Osteocyte (in vitro differentiated cells): ENCODE measurements around the gene IL3RA. TPM values are rescaled to one million over a fixed set of nuclear protein-coding genes. Genes with fewer than 3 reads are reported as not detected.

ENCODE experiments used
- DNase-seq: peaks from one replicate; pipeline ENCODE4 v3.0.0; 2021; ENCODE audit warnings: mixed read lengths; ENCODE audit not compliant: unreplicated experiment; ENCODE audit errors: extremely low spot score
- H3K27ac Mint-ChIP-seq: one replicate; pipeline ENCODE4 v1.8.0; 2021; ENCODE audit warnings: mild to moderate bottlenecking, mixed read lengths; ENCODE audit not compliant: unreplicated experiment
- H3K27me3 Mint-ChIP-seq: one replicate; pipeline ENCODE4 v1.8.0; 2021; ENCODE audit warnings: mixed read lengths; ENCODE audit not compliant: unreplicated experiment
- H3K36me3 Mint-ChIP-seq: one replicate; pipeline ENCODE4 v1.8.0; 2021; ENCODE audit warnings: mixed read lengths; ENCODE audit not compliant: unreplicated experiment
- H3K4me1 Mint-ChIP-seq: one replicate; pipeline ENCODE4 v1.8.0; 2021; ENCODE audit warnings: mixed read lengths; ENCODE audit not compliant: unreplicated experiment
- H3K4me3 Mint-ChIP-seq: one replicate; pipeline ENCODE4 v1.8.0; 2021; ENCODE audit warnings: mild to moderate bottlenecking, moderate library complexity, mixed read lengths; ENCODE audit not compliant: unreplicated experiment
- H3K9me3 Mint-ChIP-seq: one replicate; pipeline ENCODE4 v1.8.0; 2021; ENCODE audit warnings: mixed read lengths; ENCODE audit not compliant: unreplicated experiment
- total RNA-seq: library from RNA; stranded (reverse); gene quantifications from 2 replicates; pipeline ENCODE4 v1.2.1, GENCODE V29; 2021
- TF ChIP-seq, protein P1 (sequence below): fragments of 200-600 bp; sonication (generic); IDR thresholded peaks from 2 replicates; pipeline ENCODE4 v1.5.0; 2021; ENCODE audit warnings: antibody characterized with exemption, mild to moderate bottlenecking, moderate library complexity

IL3RA gene
- total RNA-seq, 1 donor from 2014 or later, result 0.24 TPM

DNA sequence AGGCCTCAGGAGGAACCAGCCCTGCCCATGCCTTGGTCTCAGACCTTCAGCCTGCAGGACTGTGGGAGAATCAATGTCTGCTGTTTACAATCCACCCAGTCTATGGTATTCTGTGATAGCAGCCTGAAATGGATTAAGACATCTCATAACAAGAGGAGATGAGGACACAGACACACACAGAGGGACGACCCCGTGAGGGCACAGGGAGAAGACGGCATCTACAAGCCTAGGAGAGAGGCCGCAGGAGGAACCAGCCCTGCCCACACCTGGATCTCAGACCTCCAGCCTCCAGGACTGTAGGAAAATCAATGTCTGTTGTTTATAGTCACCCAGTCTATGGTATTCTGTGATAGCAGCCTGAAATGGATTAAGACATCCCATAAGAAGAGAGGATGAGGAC is 52.1 kb downstream of the IL3RA start:
- no peak overlapping the region for H3K27ac Mint-ChIP-seq
- H3K4me3 Mint-ChIP-seq, result peak overlapping the region; percentile 32
- peaks cover 26% of the 10 kb centered on the region for H3K4me1 Mint-ChIP-seq
- no peak for DNase-seq
- no peaks in the 10 kb centered on the region for H3K9me3 Mint-ChIP-seq
- TF ChIP-seq, protein P1, sequence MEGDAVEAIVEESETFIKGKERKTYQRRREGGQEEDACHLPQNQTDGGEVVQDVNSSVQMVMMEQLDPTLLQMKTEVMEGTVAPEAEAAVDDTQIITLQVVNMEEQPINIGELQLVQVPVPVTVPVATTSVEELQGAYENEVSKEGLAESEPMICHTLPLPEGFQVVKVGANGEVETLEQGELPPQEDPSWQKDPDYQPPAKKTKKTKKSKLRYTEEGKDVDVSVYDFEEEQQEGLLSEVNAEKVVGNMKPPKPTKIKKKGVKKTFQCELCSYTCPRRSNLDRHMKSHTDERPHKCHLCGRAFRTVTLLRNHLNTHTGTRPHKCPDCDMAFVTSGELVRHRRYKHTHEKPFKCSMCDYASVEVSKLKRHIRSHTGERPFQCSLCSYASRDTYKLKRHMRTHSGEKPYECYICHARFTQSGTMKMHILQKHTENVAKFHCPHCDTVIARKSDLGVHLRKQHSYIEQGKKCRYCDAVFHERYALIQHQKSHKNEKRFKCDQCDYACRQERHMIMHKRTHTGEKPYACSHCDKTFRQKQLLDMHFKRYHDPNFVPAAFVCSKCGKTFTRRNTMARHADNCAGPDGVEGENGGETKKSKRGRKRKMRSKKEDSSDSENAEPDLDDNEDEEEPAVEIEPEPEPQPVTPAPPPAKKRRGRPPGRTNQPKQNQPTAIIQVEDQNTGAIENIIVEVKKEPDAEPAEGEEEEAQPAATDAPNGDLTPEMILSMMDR, result no peak
- peaks cover 36% of the 10 kb centered on the region for H3K36me3 Mint-ChIP-seq
- H3K27me3 Mint-ChIP-seq, result no peaks in the 10 kb centered on the region

DNA sequence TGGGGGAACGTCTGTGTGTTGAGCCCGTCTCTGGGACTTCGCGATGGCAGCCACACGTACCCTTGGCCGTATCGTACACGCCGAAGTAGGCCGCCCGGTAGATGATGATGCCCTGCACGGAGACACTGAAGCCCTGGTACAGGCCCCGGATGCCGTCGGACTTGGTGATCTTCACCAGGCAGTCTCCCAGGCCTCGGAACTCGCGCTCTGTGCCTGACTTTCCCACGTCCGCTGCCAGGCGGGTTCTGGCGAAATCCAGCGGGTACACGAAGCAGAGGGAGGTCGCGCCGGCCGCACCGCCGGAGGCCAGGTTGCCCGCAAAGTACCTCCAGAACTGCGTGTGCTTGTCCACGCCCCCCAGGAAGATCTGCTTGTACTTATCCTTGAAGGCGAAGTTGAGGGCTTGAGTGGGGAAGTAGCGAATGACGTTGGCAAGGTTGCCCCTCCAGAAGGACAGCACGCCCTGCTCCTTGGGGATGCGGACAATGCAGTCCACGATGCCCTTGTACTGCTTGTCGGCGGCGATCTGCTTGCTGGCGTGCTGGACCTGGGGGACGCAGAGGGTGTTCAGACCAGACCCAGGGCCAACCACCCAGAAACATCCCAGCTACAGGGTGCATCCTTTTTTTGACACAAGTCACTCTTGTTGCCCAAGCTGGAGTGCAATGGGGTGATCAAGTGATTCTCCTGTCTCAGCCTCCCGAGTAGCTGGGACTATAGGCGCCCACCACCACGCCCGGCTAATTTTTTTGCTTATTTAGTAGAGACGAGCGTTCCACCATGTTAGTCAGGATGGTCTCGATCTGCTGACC is 52.8 kb downstream of the IL3RA start:
- H3K27ac Mint-ChIP-seq, result no peak overlapping the region
- H3K9me3 Mint-ChIP-seq, result no peaks in the 10 kb centered on the region
- peak overlapping the region; percentile 32 for H3K4me3 Mint-ChIP-seq
- TF ChIP-seq, protein P1, result no peak
- no peaks in the 10 kb centered on the region for H3K27me3 Mint-ChIP-seq
- no peak for DNase-seq
- peaks cover 36% of the 10 kb centered on the region for H3K36me3 Mint-ChIP-seq
- H3K4me1 Mint-ChIP-seq, result peaks cover 33% of the 10 kb centered on the region

DNA sequence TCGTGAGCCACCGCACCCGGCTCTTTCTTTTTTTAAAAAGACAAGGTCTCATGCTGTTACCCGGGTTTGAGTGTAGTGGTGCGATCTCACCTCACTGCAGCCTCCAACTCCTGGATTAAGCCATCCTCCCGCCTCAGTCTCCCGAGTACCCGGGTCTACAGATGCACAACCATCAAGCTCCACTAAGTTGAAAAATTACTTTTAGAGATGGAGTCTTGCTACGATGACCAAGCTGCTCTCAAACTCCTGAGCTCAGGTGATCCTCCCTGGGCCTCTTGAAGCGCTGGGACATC is 53.4 kb downstream of the IL3RA start:
- no peak for DNase-seq
- H3K36me3 Mint-ChIP-seq, result peaks cover 33% of the 10 kb centered on the region
- peak overlapping the region; percentile 55 for H3K4me3 Mint-ChIP-seq
- H3K4me1 Mint-ChIP-seq, result peaks cover 37% of the 10 kb centered on the region
- no peak overlapping the region for H3K27ac Mint-ChIP-seq
- H3K27me3 Mint-ChIP-seq, result no peaks in the 10 kb centered on the region
- TF ChIP-seq, protein P1, result no peak
- H3K9me3 Mint-ChIP-seq, result no peaks in the 10 kb centered on the region

DNA sequence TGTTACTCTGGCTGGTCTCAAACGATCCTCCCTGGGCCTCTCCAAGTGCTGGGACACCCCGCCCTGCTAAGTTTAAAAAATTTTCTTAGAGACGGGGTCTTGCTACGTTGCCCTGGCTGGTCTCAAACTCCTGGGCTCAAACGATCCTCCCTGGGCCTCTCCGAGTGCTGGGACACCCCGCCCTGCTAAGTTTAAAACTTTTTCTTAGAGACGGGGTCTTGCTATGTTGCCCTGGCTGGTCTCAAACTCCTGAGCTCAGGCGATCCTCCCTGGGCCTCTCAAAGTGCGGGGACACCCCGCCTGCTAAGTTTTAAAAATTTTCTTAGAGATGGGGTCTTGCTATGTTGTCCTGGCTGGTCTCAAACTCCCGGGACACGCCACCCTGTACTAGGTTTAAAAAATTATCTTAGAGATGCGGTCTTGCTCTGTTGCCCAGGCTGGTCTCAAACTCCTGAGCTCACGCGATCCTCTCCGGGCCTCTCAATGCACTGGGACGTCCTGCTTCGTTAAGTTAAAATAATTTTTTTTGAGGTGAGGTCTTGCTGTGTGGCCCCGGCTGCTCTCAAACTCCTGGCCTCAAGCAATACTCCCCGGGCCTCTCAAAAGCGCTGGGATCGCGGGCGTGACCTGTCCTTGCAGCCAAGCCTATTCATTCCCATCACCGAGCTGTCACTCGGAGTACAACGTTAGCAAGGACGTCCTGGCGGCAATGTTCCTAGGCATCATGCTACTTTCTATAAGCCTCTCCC is 54.2 kb downstream of the IL3RA start:
- H3K36me3 Mint-ChIP-seq, result peaks cover 32% of the 10 kb centered on the region
- H3K9me3 Mint-ChIP-seq, result no peaks in the 10 kb centered on the region
- no peak for DNase-seq
- peak overlapping the region; percentile 52 for H3K27ac Mint-ChIP-seq
- TF ChIP-seq, protein P1, result no peak
- peaks cover 45% of the 10 kb centered on the region for H3K4me1 Mint-ChIP-seq
- peak overlapping the region; percentile 91 for H3K4me3 Mint-ChIP-seq
- no peaks in the 10 kb centered on the region for H3K27me3 Mint-ChIP-seq

DNA sequence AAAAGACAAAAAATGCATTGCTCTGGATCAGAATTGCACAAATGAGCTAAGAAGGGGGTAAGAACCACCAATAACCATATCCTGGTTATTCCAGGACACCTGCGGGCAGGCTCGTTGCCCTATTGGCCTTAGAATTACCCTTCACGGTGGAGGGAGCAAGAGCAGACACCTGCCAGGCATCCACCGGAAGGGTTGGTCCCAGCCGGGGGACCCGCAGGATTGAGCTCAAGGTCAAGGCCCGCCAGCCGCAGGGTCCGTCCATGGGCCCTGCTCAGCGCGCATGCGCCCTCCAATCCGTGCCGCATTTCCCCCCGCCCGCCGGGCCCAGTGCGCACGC is 54.8 kb downstream of the IL3RA start:
- peak overlapping the region; percentile 52 for H3K27ac Mint-ChIP-seq
- DNase-seq, result peak; percentile 99

More for the DNA sequence above, 54.8 kb downstream of the IL3RA start:
- TF ChIP-seq, protein P1, result no peak
- H3K36me3 Mint-ChIP-seq, result peaks cover 30% of the 10 kb centered on the region
- H3K4me1 Mint-ChIP-seq, result peaks cover 45% of the 10 kb centered on the region
- no peaks in the 10 kb centered on the region for H3K9me3 Mint-ChIP-seq
- H3K27me3 Mint-ChIP-seq, result no peaks in the 10 kb centered on the region
- H3K4me3 Mint-ChIP-seq, result peak overlapping the region; percentile 91
